ENCODE data around the gene B4GALT5.

The B4GALT5 gene

DNA sequence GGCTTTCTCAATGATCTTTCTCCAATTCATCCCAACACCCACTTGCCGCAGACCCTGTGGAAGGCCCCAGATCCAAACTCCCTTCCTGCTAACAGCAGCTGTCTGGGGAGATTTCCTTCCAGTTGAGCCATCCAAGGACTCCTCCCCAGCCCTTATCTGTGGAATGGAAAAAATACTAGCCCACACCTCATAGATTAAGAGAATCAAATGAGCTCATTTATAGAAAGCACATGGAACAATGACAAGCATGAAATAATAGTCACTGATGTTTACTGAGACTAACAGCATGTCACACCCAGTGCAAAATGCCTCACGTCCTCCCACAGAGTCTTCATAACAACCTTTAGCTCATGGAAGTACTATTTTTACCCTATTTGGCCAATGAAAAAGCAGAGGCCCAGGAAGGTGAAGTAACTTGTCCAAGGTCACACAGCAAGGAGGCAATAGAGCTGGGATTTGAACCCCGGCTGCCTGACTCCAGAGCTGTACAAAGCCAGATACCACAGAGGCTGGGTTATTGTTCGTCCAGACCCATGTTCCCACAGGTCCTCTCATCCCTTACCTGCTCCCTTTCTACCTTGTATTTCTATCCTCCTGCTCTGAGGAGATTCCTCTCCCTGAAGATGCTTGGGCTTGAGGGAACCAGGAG is 122.3 kb downstream of the B4GALT5 start:
- ATAC-seq: no peak
- TF ChIP-seq, protein P1, sequence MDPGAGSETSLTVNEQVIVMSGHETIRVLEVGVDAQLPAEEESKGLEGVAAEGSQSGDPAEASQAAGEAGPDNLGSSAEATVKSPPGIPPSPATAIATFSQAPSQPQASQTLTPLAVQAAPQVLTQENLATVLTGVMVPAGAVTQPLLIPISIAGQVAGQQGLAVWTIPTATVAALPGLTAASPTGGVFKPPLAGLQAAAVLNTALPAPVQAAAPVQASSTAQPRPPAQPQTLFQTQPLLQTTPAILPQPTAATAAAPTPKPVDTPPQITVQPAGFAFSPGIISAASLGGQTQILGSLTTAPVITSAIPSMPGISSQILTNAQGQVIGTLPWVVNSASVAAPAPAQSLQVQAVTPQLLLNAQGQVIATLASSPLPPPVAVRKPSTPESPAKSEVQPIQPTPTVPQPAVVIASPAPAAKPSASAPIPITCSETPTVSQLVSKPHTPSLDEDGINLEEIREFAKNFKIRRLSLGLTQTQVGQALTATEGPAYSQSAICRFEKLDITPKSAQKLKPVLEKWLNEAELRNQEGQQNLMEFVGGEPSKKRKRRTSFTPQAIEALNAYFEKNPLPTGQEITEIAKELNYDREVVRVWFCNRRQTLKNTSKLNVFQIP (CRISPR knock-in tag; IDR thresholded peaks at IDR 0.05; ENCODE audit: borderline replicate concordance, low read depth): no peak
- TF ChIP-seq, protein P2, sequence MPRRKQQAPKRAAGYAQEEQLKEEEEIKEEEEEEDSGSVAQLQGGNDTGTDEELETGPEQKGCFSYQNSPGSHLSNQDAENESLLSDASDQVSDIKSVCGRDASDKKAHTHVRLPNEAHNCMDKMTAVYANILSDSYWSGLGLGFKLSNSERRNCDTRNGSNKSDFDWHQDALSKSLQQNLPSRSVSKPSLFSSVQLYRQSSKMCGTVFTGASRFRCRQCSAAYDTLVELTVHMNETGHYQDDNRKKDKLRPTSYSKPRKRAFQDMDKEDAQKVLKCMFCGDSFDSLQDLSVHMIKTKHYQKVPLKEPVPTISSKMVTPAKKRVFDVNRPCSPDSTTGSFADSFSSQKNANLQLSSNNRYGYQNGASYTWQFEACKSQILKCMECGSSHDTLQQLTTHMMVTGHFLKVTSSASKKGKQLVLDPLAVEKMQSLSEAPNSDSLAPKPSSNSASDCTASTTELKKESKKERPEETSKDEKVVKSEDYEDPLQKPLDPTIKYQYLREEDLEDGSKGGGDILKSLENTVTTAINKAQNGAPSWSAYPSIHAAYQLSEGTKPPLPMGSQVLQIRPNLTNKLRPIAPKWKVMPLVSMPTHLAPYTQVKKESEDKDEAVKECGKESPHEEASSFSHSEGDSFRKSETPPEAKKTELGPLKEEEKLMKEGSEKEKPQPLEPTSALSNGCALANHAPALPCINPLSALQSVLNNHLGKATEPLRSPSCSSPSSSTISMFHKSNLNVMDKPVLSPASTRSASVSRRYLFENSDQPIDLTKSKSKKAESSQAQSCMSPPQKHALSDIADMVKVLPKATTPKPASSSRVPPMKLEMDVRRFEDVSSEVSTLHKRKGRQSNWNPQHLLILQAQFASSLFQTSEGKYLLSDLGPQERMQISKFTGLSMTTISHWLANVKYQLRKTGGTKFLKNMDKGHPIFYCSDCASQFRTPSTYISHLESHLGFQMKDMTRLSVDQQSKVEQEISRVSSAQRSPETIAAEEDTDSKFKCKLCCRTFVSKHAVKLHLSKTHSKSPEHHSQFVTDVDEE (CRISPR knock-in tag; IDR thresholded peaks at IDR 0.05): no peak
- TF ChIP-seq ARNTL (CRISPR knock-in tag; IDR thresholded peaks at IDR 0.05; ENCODE audit: borderline replicate concordance, low read depth) (no peak), TCF4 (CRISPR knock-in tag; IDR thresholded peaks at IDR 0.05; ENCODE audit: borderline replicate concordance) (no peak), ZNF70 (CRISPR knock-in tag; IDR thresholded peaks at IDR 0.05) (no peak), OSR1 (CRISPR knock-in tag; IDR thresholded peaks at IDR 0.05) (no peak), ZFP30 (CRISPR knock-in tag; IDR thresholded peaks at IDR 0.05) (no peak), ZNF565 (CRISPR knock-in tag; conservative IDR thresholded peaks at IDR 0.05; ENCODE audit: low read depth) (no peak), PPARA (CRISPR knock-in tag; IDR thresholded peaks at IDR 0.05; ENCODE audit: borderline replicate concordance) (no peak), ZFP3 (CRISPR knock-in tag; IDR thresholded peaks at IDR 0.05) (no peak), CSDC2 (CRISPR knock-in tag; IDR thresholded peaks at IDR 0.05) (no peak), ZC3H10 (CRISPR knock-in tag; IDR thresholded peaks at IDR 0.05) (no peak), ZNF8 (CRISPR knock-in tag; IDR thresholded peaks at IDR 0.05) (no peak), ESRRG (CRISPR knock-in tag; IDR thresholded peaks at IDR 0.05) (no peak), GLIS3 (CRISPR knock-in tag; IDR thresholded peaks at IDR 0.05) (no peak)
- TF ChIP-seq, protein P3, sequence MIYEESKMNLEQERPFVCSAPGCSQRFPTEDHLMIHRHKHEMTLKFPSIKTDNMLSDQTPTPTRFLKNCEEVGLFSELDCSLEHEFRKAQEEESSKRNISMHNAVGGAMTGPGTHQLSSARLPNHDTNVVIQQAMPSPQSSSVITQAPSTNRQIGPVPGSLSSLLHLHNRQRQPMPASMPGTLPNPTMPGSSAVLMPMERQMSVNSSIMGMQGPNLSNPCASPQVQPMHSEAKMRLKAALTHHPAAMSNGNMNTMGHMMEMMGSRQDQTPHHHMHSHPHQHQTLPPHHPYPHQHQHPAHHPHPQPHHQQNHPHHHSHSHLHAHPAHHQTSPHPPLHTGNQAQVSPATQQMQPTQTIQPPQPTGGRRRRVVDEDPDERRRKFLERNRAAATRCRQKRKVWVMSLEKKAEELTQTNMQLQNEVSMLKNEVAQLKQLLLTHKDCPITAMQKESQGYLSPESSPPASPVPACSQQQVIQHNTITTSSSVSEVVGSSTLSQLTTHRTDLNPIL (CRISPR knock-in tag; IDR thresholded peaks at IDR 0.05; ENCODE audit: low read depth): no peak
- TF ChIP-seq, protein P4, sequence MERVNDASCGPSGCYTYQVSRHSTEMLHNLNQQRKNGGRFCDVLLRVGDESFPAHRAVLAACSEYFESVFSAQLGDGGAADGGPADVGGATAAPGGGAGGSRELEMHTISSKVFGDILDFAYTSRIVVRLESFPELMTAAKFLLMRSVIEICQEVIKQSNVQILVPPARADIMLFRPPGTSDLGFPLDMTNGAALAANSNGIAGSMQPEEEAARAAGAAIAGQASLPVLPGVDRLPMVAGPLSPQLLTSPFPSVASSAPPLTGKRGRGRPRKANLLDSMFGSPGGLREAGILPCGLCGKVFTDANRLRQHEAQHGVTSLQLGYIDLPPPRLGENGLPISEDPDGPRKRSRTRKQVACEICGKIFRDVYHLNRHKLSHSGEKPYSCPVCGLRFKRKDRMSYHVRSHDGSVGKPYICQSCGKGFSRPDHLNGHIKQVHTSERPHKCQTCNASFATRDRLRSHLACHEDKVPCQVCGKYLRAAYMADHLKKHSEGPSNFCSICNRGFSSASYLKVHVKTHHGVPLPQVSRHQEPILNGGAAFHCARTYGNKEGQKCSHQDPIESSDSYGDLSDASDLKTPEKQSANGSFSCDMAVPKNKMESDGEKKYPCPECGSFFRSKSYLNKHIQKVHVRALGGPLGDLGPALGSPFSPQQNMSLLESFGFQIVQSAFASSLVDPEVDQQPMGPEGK (CRISPR knock-in tag; IDR thresholded peaks at IDR 0.05; ENCODE audit: borderline replicate concordance): no peak
- TF ChIP-seq, protein P5, sequence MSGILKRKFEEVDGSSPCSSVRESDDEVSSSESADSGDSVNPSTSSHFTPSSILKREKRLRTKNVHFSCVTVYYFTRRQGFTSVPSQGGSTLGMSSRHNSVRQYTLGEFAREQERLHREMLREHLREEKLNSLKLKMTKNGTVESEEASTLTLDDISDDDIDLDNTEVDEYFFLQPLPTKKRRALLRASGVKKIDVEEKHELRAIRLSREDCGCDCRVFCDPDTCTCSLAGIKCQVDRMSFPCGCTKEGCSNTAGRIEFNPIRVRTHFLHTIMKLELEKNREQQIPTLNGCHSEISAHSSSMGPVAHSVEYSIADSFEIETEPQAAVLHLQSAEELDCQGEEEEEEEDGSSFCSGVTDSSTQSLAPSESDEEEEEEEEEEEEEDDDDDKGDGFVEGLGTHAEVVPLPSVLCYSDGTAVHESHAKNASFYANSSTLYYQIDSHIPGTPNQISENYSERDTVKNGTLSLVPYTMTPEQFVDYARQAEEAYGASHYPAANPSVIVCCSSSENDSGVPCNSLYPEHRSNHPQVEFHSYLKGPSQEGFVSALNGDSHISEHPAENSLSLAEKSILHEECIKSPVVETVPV (CRISPR knock-in tag; IDR thresholded peaks at IDR 0.05): no peak

DNA sequence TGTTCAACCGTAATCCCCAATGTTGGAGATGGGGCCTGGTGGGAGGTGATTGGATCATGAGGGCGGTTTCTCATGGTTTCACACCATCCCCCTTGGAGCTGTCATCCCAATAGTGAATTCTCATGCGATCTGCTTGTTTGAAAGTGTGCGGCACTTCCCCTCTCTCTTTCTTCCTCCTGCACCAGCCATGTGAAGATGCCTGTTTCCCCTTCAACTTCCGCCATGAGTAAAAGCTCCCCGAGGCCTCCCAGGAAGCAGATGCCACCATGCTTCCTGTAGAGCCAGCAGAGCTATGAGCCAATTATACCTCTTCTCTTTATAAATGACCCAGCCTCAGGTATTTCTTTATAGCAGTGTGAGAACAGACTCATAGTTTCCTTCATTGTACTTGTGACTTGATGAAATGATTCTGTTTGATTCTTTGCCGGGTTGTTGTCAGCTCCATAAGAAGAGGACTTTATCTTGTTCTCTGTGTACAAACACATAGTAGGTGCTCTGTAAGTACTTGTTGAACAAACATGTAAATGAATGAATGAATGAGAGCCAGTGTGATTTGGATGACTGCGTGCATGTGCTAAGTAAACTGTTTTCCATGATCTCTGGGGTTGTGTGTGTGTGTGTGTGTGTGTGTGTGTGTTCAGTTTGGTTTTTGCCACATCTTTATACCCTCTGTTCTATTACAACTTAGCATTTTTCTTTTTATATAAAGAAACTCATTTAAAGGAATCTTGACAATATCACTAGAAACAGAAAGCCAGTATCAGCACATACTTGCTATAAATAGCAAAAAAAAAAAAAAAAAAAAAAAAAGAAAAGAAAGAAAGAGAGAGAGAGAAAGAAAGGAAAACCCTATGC is 123.3 kb downstream of the B4GALT5 start:
- TF ChIP-seq ZFP3 (CRISPR knock-in tag; IDR thresholded peaks at IDR 0.05): no peak
- TF ChIP-seq ZNF8 (CRISPR knock-in tag; IDR thresholded peaks at IDR 0.05): no peak
- no peak for TF ChIP-seq GLIS3 (CRISPR knock-in tag; IDR thresholded peaks at IDR 0.05)
- TF ChIP-seq ESRRG (CRISPR knock-in tag; IDR thresholded peaks at IDR 0.05): no peak
- no peak for TF ChIP-seq SNAI2 (CRISPR knock-in tag; IDR thresholded peaks at IDR 0.05)
- TF ChIP-seq ZFP30 (CRISPR knock-in tag; IDR thresholded peaks at IDR 0.05): no peak
- TF ChIP-seq, protein P3 (CRISPR knock-in tag; IDR thresholded peaks at IDR 0.05; ENCODE audit: low read depth): no peak
- no peak for ATAC-seq

Measured in SK-N-SH treated with all-trans-retinoic acid at 6 μM for 48 hours (cell line).